ENCODE data around the gene PITX1. TPM values are rescaled to one million over a fixed set of nuclear protein-coding genes. Genes with fewer than 3 reads are reported as not detected.

Gene PITX1
- total RNA-seq, 1 donor from 2014 or later, result not detected

- H3K27ac Mint-ChIP-seq, result no peak overlapping the region
Measured at GRCh38 chr5:135067587-135067986, 33.6 kb upstream of the PITX1 start.

GRCh38 chr5:135066781-135067180 lies 32.8 kb upstream of the PITX1 start:
- no peak overlapping the region for H3K4me2 ChIP-seq
- peaks cover 98% of the 10 kb centered on the region for H3K27me3 ChIP-seq
- Mint-ChIP-seq H3K27ac (peak overlapping the region; percentile 57), H3K27me3 (ENCODE audit: insufficient read depth, low read depth) (peaks cover 14% of the 10 kb centered on the region), H3K4me1 (peaks cover 32% of the 10 kb centered on the region), H3K36me3 (no peaks in the 10 kb centered on the region), H3K9me3 (no peaks in the 10 kb centered on the region), H3K4me3 (no peak overlapping the region)
- H4K20me1 ChIP-seq (ENCODE audit: low read depth), result peaks cover 14% of the 10 kb centered on the region
- no peaks in the 10 kb centered on the region for H3K36me3 ChIP-seq
- H3K9me3 ChIP-seq (ENCODE audit: low read depth), result no peaks in the 10 kb centered on the region
- no peak for DNase-seq (ENCODE audit: low spot score)
- TF ChIP-seq EZH2phosphoT487 (IDR thresholded peaks at IDR 0.05) (no peak), EZH2 (IDR thresholded peaks at IDR 0.05) (no peak), CTCF (IDR thresholded peaks at IDR 0.05) (no peak)
- H3K79me2 ChIP-seq (ENCODE audit: low read depth), result no peaks in the 10 kb centered on the region
- H3F3A ChIP-seq (ENCODE audit: low read depth), result peaks cover 18% of the 10 kb centered on the region
- no peak overlapping the region for H3K4me3 ChIP-seq
- no peak overlapping the region for H3K27ac ChIP-seq
- H2AFZ ChIP-seq (replicated peaks), result no peak overlapping the region
- H3K4me1 ChIP-seq, result peaks cover 16% of the 10 kb centered on the region
- H3K9ac ChIP-seq, result no peak overlapping the region

More at GRCh38 chr5:135067587-135067986, 33.6 kb upstream of the PITX1 start:
- H3K9me3 ChIP-seq (ENCODE audit: low read depth), result no peaks in the 10 kb centered on the region
- peaks cover 98% of the 10 kb centered on the region for H3K27me3 ChIP-seq
- peaks cover 16% of the 10 kb centered on the region for H3K27me3 Mint-ChIP-seq (ENCODE audit: insufficient read depth, low read depth)
- H3K4me1 Mint-ChIP-seq, result peaks cover 36% of the 10 kb centered on the region
- H3K4me1 ChIP-seq, result peaks cover 19% of the 10 kb centered on the region
- H2AFZ ChIP-seq (replicated peaks), result no peak overlapping the region
- no peak overlapping the region for H3K27ac ChIP-seq
- H4K20me1 ChIP-seq (ENCODE audit: low read depth), result peaks cover 22% of the 10 kb centered on the region
- H3K4me2 ChIP-seq, result no peak overlapping the region
- no peaks in the 10 kb centered on the region for H3K36me3 Mint-ChIP-seq
- H3F3A ChIP-seq (ENCODE audit: low read depth), result peaks cover 18% of the 10 kb centered on the region
- H3K9me3 Mint-ChIP-seq, result no peaks in the 10 kb centered on the region
- H3K79me2 ChIP-seq (ENCODE audit: low read depth), result no peaks in the 10 kb centered on the region
- no peak for TF ChIP-seq EZH2phosphoT487 (IDR thresholded peaks at IDR 0.05)
- TF ChIP-seq CTCF (IDR thresholded peaks at IDR 0.05), result no peak
- no peak for TF ChIP-seq EZH2 (IDR thresholded peaks at IDR 0.05)
- H3K36me3 ChIP-seq, result no peaks in the 10 kb centered on the region
- H3K9ac ChIP-seq, result no peak overlapping the region
- H3K4me3 ChIP-seq, result no peak overlapping the region
- no peak for DNase-seq (ENCODE audit: low spot score)
- no peak overlapping the region for H3K4me3 Mint-ChIP-seq

GRCh38 chr5:135065306-135066265 lies 31.6 kb upstream of the PITX1 start:
- Histone ChIP-seq H3K27ac (no peak overlapping the region), H3K79me2 (ENCODE audit: low read depth) (no peaks in the 10 kb centered on the region), H3K27me3 (peaks cover 98% of the 10 kb centered on the region), H3K9ac (no peak overlapping the region), H3K36me3 (no peaks in the 10 kb centered on the region), H4K20me1 (ENCODE audit: low read depth) (peaks cover 13% of the 10 kb centered on the region), H2AFZ (replicated peaks) (no peak overlapping the region), H3F3A (ENCODE audit: low read depth) (peaks cover 18% of the 10 kb centered on the region), H3K4me1 (peaks cover 16% of the 10 kb centered on the region), H3K4me3 (no peak overlapping the region), H3K4me2 (no peak overlapping the region), H3K9me3 (ENCODE audit: low read depth) (no peaks in the 10 kb centered on the region)
- H3K36me3 Mint-ChIP-seq, result no peaks in the 10 kb centered on the region
- TF ChIP-seq CTCF (IDR thresholded peaks at IDR 0.05) (no peak), EZH2 (IDR thresholded peaks at IDR 0.05) (no peak), EZH2phosphoT487 (IDR thresholded peaks at IDR 0.05) (no peak)
- no peaks in the 10 kb centered on the region for H3K9me3 Mint-ChIP-seq
- peak overlapping the region; percentile 60 for H3K27ac Mint-ChIP-seq
- no peak overlapping the region for H3K4me3 Mint-ChIP-seq
- H3K4me1 Mint-ChIP-seq, result peaks cover 29% of the 10 kb centered on the region
- no peak for DNase-seq (ENCODE audit: low spot score)
- peaks cover 16% of the 10 kb centered on the region for H3K27me3 Mint-ChIP-seq (ENCODE audit: insufficient read depth, low read depth)

Measured in neural progenitor cell (in vitro differentiated cells).